Measurements from ENCODE around the gene RASAL2. TPM values are rescaled to one million over a fixed set of nuclear protein-coding genes. Genes with fewer than 3 reads are reported as not detected.

The RASAL2 gene
- total RNA-seq, 1 experiment from 2014 or later = 31.6 TPM

- no peaks in the 10 kb centered on the region for H3K36me3 ChIP-seq (ENCODE audit: control insufficient read depth, insufficient read depth, low read length)
- intact Hi-C loops (cut with micrococcal nuclease; ENCODE audit: unreplicated experiment) (no loop called here), in situ Hi-C loops (cut with HindIII; ENCODE audit: low pct_unique_long_range_greater_than_20kb, low sequenced_read_pairs) (no loop called here)
- H3K9me3 ChIP-seq (ENCODE audit: control insufficient read depth, insufficient read depth, low read depth, low read length) = no peaks in the 10 kb centered on the region
- POLR2A ChIA-PET = interaction anchor here (0.6 kb wide), 1 partner anchor 20 kb away, joined by 4 read pairs; no protein-coding TSS in a partner anchor
- no peak for ATAC-seq
- DNase-seq (ENCODE audit: low read depth, low spot score) = no peak
- no peak overlapping the region for H3K27ac ChIP-seq (ENCODE audit: low read length)
- H3K27me3 ChIP-seq (ENCODE audit: control insufficient read depth, insufficient read depth, low read length) = no peaks in the 10 kb centered on the region
- no peaks in the 10 kb centered on the region for H3K4me1 ChIP-seq (ENCODE audit: control insufficient read depth, insufficient read depth, low read length)
- CTCF ChIA-PET = no interaction called here
- no peak overlapping the region for H3K4me3 ChIP-seq (ENCODE audit: low read depth in 2 of 2, low read length in 2 of 2)
- TF ChIP-seq REST (IDR thresholded peaks at IDR 0.05; ENCODE audit: insufficient read depth in 1 of 2, low read depth in 2 of 2, low read length in 1 of 2) (no peak), SIN3A (IDR thresholded peaks at IDR 0.05; ENCODE audit: borderline replicate concordance, insufficient read depth, low read depth, low read length) (no peak), CTCF (IDR thresholded peaks at IDR 0.05) (no peak), TCF7L2 (IDR thresholded peaks at IDR 0.05; ENCODE audit: low read depth, low read length) (no peak), POLR2AphosphoS5 (IDR thresholded peaks at IDR 0.05; ENCODE audit: low read depth, low read length) (no peak)
- BruUV-seq (replicated peaks) = no TSS peak
Measured at GRCh38 chr1:178382372-178382771, 288.5 kb downstream of the RASAL2 start.

- ATAC-seq (no peak), DNase-seq (ENCODE audit: low read depth, low spot score) (no peak)
- Histone ChIP-seq H3K9me3 (ENCODE audit: control insufficient read depth, insufficient read depth, low read depth, low read length) (no peaks in the 10 kb centered on the region), H3K4me3 (ENCODE audit: low read depth in 2 of 2, low read length in 2 of 2) (no peak overlapping the region), H3K27me3 (ENCODE audit: control insufficient read depth, insufficient read depth, low read length) (no peaks in the 10 kb centered on the region), H3K27ac (ENCODE audit: low read length) (no peak overlapping the region), H3K4me1 (ENCODE audit: control insufficient read depth, insufficient read depth, low read length) (no peaks in the 10 kb centered on the region), H3K36me3 (ENCODE audit: control insufficient read depth, insufficient read depth, low read length) (no peaks in the 10 kb centered on the region)
- intact Hi-C loops (cut with micrococcal nuclease; ENCODE audit: unreplicated experiment) = no loop called here
- in situ Hi-C loops (cut with HindIII; ENCODE audit: low pct_unique_long_range_greater_than_20kb, low sequenced_read_pairs) = no loop called here
- no TSS peak for BruUV-seq (replicated peaks)
- ChIA-PET CTCF (no interaction called here), POLR2A (no interaction called here)
- TF ChIP-seq REST (IDR thresholded peaks at IDR 0.05; ENCODE audit: insufficient read depth in 1 of 2, low read depth in 2 of 2, low read length in 1 of 2) = no peak
- TF ChIP-seq TCF7L2 (IDR thresholded peaks at IDR 0.05; ENCODE audit: low read depth, low read length) = no peak
- TF ChIP-seq CTCF (IDR thresholded peaks at IDR 0.05) = no peak
- no peak for TF ChIP-seq POLR2AphosphoS5 (IDR thresholded peaks at IDR 0.05; ENCODE audit: low read depth, low read length)
- TF ChIP-seq SIN3A (IDR thresholded peaks at IDR 0.05; ENCODE audit: borderline replicate concordance, insufficient read depth, low read depth, low read length) = no peak
Measured at GRCh38 chr1:178385662-178386061, 291.8 kb downstream of the RASAL2 start.
